SIG-M5 (cell line): ENCODE results near the gene COQ10A.
"Not testable (repeated sequence)": the region's sequence is repeated elsewhere in the genome, so short reads cannot be mapped to it uniquely, and the experiment has no call there.

ENCODE experiments used
- DNase-seq: peaks from one replicate; lab custom pipeline; 2025; lab: John Stamatoyannopoulos, UW

COQ10A gene

GRCh38 chr12:56243731-56244181 is 23.0 kb upstream of the COQ10A start:
- no peak for DNase-seq

GRCh38 chr12:56244494-56244893 is 22.2 kb upstream of the COQ10A start:
- no peak for DNase-seq

- no peak for DNase-seq
These were observed 18.8 kb upstream of the COQ10A start for GRCh38 chr12:56247923-56248322.

DNA sequence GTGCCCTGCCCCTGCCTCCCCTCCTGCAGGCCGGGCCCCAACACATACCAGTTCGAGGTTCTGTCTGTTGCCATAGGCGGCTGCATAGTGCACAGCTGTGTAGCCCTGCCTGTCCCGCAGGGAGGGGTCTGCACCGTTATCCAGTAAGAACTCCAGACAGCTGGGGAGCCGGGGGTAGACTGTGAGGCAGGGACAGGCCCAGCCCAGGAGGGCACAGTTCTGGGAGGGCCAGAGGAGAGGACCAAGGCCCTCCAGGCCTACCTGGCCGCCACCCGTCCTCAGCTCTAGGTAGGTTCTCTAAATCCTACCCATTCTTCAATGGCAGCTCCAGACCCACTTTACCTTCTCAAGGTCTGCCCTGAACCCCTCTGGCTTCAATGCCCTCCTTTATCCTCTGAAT is 18.0 kb upstream of the COQ10A start:
- no peak for DNase-seq

- no peak for DNase-seq
These were observed 14.1 kb upstream of the COQ10A start for GRCh38 chr12:56252649-56253048.

- DNase-seq, result no peak
These were observed 13.7 kb upstream of the COQ10A start for GRCh38 chr12:56253091-56253490.

GRCh38 chr12:56255671-56256070 is 11.1 kb upstream of the COQ10A start:
- no peak for DNase-seq

- no peak for DNase-seq
These were observed 10.3 kb upstream of the COQ10A start for GRCh38 chr12:56256326-56256960.

GRCh38 chr12:56257071-56257470 is 9.7 kb upstream of the COQ10A start:
- no peak for DNase-seq

- DNase-seq, result no peak
These were observed 9.2 kb upstream of the COQ10A start for GRCh38 chr12:56257491-56258067.

DNA sequence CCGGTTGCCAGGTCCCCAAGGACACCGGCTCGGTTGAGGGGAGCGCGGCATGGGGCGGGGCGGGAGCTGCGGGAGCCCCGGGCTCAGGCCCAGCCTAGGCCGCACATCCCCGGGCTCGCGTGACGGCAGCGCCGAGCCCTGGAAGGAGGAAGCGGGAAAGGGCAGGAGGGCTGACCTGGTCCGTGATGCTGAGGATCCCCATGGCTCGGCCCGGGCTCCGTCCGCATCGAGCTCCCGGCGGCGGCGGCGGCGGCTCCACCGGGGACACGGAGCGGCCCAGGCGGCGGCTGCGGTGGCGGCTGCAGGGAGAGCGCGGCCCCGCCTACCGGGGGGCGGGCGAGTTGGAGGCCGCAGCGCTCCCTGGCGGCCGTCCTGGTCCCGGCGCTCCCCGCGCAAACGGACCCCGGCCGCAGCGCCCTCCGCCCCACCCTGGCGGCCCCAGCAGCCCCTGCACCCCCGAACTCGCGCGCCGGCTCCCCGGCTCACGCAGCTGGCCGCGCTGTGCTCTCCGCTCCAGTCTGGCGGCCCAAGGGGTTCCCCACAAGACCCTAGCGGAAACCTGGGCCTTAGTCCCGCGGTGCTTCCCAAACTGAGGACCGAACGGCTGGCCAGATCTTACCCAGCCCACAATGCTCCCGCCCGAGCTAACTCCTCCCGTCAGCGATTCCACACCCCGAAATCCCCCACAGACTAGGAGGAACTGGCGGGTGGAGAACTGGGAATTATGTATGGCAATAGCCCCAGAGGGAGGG is 8.5 kb upstream of the COQ10A start, which contains the start of gene ANKRD52:
ANKRD52 (minus strand) TSS at position 317 of the 752 bp plus-strand sequence; CDS start at position 202, 115 bp downstream.
- no peak for DNase-seq

DNA sequence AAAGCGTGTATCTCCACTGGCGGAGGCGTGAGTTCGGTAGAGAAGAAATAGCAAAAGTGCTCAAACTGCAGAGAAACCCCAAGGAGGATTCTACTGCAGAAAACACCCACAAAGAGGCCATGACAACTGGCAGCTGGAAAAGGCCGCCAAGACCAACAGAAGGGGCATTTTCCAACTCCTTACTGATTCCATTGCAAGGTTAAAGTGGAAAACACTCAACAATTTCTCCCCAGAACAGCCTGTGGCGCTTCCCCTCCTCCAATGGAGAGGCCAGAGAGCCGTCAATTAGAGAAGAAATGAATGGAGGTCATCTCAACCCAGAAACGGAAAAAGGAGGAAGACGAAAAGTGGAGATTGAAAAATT is 7.9 kb upstream of the COQ10A start:
- DNase-seq, result no peak

DNA sequence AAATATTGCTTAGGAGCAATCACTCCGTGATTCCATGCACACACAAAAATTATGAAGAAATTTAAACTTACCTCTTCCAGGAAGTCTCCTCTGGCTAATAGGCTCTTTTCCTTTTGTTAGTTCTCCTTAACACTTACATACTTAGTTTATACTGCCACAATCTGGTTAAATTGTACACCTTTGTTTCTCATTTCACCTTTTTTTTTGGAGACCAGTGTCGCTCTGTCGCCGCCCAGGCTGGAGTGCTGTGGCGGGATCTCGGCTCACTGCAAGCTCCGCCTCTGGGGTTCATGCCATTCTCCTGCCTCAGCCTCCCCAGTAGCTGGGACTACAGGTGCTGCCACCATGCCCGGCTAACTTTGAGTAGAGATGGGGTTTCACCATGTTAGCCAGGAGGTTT is 6.4 kb upstream of the COQ10A start:
- no peak for DNase-seq

- no peak for DNase-seq
These were observed 5.8 kb upstream of the COQ10A start for GRCh38 chr12:56260921-56261320.

DNA sequence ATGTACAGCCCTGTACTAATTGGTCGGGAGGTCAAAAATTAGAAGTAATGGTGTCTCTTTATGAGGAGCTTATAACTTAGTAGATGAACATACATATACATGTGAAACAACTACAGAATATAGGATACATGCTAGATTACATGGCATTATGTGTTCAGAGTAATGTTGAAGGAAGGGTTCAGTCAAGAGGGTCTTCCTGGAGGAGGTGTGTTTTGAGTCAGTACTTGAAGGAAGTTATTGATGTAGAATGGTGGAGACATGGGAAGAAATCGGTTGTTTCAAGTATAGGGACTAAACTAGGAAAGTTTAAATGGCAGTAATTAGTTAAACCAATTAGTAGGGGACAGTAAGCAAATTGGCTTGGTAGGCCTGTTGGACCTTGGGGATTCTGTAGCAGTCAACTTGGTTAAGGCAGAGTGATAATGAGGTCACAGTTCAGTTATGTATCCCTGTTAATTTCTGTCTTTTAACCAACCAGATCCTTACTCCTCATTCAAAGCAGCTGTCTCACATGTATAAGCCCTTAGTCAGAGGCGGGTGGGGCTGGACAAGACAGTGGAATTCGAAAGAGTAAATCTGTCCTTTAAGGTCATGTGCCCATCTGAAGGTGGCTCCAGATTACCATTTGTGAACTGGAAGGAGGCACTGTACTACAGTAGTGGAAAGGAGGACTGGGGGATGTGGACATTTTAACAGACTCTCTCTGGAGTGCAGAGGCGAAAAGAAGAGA is 5.1 kb upstream of the COQ10A start:
- DNase-seq, result no peak

GRCh38 chr12:56262955-56263354 is 3.8 kb upstream of the COQ10A start:
- not testable (repeated sequence) for DNase-seq

- DNase-seq, result not testable (repeated sequence)
These were observed 562 bp upstream of the COQ10A start for GRCh38 chr12:56266068-56266692.

GRCh38 chr12:56267443-56268071 is 815 bp downstream of the COQ10A start:
- DNase-seq, result no peak

DNA sequence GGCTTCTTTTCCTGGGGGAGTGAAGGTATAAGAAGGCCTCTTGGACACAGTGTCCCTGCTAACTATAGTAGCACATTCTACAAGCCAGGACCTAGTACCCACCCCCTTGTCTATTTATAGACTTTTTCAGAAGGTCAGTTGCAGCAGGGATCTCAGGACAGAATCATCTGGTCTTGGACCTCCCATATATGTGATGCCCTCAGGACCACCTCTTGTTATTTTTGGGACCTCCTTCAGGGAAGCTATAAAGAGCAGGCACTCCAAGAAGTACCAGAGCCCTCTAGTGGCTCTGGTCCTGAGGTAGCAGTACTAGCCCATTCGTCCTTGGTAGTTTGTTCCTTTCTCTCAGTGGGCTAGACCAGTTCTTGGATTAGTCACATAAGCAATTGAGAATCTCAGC is 4.3 kb downstream of the COQ10A start:
- DNase-seq, result no peak

DNA sequence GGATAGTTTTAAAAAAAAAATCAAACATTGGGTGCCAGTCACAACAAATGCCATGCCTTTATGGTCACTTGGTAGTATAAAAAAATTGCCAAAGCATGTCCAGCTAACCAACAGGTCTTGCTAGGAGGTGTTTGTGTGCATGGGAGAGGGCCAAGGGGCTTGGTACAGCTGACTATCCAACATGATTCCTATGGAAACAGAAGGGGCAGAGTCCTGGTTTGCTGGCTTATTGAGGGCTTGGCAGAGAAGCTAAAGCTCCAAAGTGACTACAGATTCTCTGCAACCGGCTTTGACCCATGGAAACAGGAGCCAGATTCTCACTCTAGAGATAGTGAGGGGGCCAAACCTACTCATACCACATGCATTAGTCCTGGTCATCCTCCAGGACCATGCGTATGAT is 5.7 kb downstream of the COQ10A start:
- not testable (repeated sequence) for DNase-seq

DNA sequence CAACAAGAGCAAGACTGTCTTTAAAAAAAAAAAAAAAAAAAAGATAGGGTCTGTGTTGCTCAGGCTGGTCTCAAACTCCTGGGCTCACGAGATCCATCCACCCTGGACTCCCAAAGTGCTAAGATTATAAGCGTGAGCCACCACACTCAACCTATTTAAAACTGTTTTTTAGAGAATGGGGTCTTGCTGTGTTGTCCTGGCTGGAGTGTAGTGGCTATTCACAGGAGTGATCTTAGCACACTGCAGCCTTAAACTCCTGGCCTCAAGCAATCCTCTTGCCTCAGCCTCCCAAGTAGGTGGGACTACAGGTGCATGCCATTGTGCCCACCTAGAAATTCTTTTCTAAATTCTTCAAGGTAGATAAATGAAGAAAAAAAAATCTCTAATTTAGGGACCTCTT is 7.6 kb downstream of the COQ10A start:
- DNase-seq, result no peak

GRCh38 chr12:56278905-56279304 is 12.2 kb downstream of the COQ10A start:
- no peak for DNase-seq
